ENCODE data around the gene PAM16.
"Not testable (repeated sequence)": the region's sequence is repeated elsewhere in the genome, so short reads cannot be mapped to it uniquely, and the experiment has no call there.

Gene PAM16

DNA sequence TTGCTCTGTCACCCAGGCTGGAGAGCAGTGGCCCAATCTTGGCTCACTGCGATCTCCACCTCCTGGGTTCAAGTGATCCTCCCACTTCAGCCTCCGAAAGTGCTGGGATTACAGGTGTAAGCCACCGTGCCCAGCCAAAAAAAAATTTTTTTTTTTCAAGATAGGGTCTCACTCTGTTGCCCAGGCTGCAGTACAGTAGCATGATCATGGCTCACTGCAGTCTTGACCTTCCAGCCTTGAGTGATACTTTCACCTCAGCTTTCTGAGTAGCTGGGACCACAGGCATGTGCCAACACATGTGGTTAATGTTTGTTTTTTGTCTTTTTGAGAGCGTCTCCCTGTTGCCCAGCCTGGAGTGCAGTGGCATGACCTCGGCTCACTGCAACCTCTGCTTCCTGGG is 1.7 kb upstream of the PAM16 start:
- DNase-seq = no peak

DNA sequence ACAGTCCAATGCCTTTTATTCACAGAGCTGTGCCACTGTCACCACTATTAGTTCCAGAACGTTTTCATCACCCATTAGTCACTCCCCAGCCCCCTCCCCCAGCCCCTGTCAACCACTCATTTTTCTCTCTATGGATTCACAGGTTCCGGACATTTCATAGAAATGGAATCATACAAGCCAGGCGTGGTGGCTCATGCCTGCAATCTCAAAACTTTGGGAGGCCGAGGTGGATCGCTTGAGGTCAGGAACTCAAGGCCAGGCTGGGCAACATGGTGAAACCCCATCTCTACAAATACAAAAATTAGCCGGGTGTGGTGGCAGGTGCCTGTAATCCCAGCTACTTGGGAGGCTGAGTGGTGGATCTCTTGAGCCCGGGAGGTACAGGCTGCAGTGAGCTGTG is 759 bp upstream of the PAM16 start:
- no peak for DNase-seq

DNA sequence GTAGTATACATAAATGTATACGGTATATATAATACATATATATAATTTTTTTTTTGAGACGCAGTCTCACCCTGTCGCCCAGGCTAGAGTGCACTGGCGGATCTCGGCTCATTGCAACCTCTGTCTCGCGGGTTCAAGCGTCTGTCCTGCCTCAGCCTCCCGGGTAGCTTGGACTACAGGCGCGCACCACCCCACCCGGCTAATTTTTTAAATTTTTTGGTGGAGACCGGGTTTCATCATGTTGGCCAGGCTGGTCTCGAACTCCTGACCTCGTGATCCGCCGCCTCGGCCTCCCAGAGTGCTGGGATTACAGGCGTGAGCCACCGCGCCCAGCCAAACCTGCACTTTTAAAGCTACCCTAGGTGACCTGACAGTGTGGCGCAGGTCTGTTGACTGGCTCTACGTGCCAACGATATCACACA is 745 bp downstream of the PAM16 start:
- DNase-seq = no peak

DNA sequence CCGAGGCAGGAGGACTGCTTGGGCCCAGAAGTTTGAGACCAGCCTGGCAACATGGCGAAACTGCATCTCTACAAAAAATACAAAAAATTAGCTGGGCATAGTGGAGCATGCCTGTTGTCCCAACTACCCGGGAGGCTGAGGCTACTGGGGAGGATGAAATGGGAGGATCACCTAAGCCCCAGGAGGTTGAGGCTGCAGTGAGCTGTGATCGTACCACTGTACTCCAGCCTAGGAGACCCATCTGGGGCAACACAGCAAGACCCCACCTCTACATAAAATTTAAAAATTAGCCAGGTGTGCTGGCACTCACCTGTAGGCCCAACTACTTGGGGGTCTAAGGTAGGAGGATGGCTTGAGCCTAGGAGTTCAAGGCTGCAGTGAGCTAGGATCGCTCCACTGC is 1.8 kb downstream of the PAM16 start:
- no peak for DNase-seq

DNA sequence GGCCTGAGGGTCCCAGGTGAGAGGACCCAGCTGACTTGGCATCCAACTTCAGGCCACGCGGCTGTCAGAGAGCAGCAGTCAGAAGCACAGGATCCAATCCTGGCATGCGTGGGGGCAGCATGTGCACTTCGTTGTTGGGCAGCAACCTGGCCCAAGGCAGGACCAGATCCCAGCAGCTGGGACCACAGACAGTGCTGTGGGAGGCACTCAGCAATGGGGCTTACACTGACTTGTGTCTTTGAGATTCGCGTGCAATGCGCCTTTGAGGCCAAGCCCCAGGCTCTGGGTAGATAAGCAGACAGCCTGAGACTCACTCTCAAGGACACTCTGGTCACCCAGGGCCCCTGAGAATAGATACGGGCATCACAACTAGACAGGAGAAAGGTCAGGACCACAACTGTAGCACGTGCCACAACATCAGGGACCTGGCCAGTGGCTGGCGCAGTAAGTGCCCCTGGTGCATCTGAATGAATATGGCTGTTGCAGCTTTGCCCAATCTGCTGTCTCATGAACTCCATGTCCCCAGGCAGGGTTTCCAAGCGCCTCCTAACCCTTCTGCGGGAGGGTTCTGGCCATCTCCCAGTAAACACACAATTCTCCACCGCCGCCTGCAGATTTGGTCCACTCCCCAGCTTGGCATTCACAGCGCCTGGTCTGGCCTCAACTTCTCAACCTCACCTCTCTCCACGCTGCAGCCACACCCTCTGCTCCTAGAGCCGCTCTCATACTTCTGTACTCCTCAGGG is 3.2 kb downstream of the PAM16 start:
- DNase-seq = no peak

DNA sequence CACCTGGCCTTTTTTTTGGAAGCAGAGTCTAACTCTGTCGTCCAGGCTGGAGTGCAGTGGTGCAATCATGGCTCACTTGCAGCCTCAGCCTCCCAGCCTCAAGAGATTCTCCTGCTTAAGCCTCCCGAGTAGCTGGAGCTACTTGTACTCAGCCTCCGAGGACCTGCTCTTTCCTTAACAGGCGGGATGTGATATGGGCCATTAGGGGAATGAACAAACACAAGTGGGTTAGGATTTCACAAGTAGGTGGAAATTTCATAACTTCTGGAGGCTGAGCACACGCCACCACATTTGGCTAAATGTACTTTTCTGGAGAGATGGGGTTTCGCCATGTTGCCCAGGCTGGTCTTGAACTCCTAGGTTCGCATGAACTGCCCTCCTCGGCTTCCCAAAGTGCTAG is 4.1 kb downstream of the PAM16 start:
- DNase-seq = peak; percentile 39 to 74 (median 66)

DNA sequence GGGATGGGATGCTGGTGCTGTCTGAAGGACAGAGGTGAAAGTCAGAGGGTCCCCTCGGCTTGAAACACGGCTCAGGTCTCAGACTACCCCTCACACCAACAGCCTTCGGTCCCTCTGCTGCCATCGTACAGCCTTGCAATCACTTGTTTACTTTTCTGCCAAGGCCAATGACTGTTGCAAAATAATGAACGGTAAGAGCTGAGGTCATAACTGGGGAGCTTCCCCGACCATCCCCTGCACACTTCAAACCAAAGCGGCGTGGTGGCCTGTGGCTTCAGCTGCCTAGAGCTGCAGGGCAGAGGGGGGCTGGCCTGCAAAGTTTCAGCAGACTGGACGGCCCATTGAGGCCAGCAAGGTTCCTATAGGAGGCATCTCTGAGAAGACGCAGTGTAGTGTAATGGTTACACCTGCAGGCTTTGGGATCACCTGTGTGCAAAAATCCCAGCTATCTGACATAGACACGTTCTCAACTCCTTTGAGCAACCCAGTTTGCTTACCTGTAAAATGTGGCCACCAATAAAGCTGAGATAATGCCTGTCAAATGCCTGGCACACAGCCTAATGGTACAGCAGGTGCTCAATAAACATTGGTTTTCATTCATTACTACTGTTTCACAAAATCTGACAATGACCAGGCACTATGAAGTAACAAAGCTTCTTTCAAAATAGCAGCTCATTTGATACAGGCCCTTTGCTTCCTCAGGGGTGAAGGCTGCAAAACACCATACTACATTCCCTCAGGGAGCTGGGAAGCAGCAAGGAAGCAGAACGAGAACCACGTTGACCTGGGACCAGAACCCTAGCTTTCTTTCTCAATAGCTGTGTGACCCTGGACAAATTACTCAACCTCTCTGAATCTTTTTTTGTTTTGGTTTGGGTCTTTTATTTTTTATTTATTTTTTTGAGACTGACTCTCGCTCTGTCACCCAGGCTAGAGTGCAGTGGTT is 5.0 kb downstream of the PAM16 start:
- peak in 3 of 4 experiments; percentile 44 to 50 (median 46) for DNase-seq

DNA sequence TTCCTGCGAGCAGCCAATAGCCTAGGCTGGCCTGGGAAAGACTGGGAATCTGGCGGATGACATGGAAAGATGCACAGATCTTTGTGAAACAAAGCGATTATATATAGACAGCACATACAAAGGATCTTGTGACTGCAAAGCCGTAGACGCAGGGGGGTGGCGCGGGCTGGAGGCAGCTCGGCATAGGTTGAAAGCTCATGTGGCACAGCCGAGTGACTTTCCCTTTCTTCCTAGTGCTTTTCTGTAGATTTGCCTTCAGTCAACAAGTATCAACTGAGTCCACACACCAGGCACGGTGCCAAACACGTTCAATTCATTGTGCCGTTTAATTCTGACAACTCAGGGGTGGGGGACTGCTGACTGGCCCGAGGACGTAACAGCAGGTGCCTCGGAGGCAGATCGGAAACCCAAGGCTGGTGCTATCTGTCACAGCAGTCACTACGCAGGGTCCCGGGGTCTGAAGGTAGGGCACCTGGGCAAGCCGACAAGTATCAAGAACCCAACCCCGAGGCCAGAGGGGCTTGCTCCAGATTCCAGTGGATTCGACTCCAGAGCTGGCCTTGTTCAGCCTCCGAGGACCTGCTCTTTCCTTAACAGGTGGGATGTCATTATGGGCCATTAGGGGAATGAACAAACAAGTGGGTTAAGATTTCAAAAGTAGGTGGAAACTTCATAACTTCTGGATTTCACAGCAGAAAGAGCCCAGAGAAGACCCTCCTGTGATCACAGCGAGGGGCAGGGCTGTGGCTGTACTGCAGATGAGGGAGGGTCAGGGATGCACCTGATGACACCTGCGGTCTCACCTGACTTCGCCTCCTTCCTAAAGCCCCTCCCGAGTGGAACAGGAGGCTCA is 5.9 kb downstream of the PAM16 start:
- no peak for DNase-seq

DNA sequence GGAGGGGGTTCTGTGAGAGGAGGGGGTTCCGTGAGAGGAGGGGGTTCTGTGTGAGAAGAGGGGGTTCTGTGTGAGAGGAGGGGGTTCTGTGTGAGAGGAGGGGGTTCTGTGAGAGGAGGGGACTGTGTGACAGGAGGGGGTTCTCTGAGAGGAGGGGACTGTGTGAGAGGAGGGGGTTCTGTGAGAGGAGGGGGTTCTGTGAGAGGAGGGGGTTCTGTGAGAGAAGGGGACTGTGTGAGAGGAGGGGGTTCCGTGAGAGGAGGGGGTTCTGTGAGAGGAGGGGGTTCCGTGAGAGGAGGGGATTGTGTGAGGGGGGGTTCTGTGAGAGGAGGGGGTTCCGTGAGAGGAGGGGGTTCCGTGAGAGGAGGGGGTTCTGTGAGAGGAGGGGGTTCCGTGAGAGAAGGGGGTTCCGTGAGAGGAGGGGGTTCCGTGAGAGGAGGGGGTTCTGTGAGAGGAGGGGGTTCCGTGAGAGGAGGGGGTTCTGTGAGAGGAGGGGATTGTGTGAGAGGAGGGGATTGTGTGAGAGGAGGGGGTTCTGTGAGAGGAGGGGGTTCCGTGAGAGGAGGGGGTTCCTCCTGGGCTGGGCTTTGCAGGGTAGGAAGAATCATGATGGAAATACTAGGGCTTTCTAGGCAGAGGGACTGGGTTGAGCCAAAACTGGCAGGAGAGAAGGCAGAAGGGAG is 6.7 kb downstream of the PAM16 start:
- not testable (repeated sequence) for DNase-seq

DNA sequence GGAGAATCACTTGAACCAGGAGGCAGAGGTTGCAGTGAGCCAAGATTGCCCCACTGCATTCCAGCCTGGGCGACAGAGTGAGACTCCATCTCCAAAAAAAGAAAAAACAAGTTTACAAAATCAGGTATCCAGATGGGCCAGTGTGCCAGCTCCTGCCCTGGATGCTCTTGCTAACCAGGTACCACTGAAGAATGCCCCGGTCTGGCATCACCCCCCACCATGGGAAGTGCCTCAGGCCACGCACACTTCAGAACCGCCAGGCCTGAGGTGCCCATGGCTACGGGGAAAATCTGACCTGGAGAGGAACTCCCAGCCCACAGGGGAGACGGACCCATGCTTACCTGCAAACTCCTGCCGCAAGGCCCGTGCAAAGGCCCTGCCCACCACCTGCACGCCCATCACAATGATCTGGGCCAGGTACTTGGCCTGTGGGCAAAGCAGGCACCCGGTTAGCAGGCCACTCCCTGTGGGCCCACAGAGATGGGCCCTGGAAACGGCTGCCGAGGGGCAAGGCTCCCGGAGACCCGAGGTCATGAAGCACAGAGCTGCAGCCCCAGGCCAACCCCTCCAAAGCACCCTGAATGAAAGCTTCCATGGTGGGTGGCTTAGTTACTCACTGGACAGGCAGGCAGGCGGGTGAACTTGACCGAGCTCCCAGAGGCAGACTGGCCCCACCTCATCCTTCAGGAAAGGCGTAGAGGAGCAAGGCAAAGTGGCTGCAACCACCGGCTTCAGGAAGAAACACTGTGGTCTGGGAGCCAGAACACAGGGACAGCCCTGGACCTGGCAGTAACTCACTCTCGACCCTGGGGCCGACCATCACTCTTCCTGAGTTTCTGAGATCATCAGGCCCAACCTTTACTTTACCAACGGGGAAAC is 8.0 kb downstream of the PAM16 start:
- no peak for DNase-seq

DNA sequence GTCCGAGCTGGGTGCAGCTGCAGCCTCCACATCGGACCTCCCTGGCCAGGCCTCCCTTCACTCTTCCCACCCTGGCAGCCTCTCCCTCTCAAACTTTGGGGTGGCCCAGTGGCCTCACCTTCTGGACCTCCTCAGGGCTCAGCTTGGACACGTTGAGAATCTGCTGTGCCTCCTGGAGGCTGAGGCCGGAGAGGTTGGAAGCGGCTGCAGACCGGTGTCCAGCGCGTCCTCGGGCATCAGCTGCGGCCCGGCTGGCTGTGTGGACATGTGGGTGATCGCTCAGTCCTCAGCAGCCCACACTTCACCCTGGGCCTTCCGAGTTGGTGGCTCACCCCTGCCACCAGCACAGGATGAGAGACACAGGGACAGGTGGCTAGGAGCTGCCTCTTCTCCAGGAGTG is 9.9 kb downstream of the PAM16 start:
- no peak for DNase-seq

DNA sequence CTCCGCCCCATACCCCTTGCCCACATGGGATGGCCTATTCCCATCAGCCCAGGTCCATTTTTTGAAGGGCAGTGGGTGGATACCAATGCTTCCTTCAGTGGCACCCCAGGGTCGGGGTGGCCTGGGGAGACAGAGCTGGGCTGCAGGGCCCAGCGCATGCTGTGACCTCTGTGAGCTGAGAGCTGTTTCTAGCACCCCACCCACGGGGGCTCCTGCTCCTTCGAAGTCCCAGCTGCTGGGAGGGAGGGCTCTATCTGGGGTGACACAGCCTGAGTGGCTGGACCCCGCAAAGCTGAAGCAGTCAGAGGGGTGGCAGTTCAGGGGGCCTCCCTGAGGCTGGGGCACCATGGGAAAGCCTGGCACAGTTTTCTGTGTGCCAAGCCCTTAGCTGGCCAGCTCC is 10.7 kb downstream of the PAM16 start:
- DNase-seq = no peak

DNA sequence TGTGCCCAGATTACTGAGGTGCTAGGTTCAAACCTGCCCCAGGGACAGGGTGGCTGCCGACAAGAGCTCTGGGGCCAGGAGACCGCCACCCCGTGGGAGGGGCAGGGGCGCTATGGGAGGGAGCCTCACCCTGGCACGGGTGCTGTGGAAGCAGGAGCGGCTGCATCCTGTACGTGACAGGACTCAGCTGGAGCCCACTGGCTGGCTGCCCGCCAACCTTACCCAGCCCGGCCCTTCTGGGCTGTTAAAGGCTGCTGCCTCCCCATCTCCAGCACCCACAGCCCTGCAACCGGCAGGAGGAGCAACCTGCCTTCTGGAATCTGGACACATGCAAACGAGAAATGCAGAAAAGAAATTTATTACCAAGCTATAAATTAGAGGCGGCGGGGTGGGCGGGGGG is 11.2 kb downstream of the PAM16 start:
- no peak for DNase-seq

DNA sequence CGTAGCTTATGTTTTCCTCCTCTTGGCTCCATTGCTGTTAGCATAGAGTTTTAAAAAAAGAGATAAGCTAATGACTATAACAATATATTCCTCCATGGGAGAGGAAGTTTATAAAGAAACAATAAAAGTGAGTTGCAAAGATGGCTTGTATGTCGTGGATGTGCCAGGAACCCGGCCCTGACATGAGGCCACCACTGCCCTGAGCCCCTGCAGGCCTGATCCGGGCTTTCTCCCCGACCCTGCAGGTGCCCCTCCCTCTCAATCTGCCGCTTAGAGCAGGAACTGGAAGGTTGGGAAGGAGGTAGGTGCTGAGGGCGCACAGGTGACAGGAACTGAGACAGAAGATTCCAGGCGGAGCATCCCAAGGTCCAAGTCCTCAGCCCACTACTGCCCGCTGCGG is 11.7 kb downstream of the PAM16 start:
- no peak for DNase-seq

DNA sequence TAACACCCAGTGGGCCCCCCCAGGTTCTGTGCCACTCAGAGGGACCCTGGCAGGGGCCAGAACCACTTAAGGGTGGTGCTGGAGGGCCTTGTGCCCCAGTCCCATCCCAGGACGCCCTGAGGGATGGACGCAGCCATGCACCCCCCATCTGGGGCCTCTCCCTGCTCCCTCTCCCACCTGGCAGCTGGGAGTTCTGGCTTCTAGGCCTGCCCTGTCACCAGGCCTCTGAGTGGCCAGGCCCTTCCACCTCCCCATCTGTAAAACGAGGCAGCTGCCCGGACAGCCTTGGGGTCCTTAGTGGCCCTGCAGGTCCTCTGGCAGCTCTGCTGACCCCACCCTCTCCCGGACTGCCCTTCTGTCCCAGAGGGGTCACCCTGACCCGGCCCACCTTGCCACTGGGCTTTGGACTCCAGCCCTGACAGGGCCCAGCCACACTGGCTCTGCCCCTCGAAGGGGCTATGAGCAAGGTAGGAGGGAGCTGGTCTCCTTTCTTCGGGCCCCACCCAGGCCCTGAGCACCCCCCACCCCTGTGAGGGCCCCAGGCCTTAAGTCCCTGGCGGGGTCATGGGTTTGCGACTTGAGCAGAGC is 12.3 kb downstream of the PAM16 start:
- no peak for DNase-seq

DNA sequence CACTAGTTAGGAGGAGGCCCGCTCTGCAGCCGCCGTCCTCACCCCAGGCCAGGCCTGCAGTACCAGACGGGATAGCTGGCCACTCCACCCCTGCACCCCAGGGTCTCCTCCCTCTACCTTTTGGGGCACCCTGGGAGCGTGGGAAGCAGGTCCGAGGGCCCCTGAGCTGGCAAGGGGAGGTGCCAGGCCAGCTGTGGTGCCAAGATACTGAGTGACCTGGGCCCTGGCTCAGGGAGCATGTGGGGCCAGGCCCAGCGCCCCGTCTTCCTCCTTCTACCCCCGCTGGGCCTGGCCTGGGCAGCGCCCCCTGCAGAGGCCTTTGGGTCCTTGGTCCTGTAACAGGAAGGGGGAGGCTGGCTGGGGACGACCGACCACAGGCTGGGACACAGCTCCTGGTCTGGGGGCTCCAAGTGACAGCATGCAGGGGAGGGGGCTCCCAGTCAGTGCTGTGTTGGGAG is 13.0 kb downstream of the PAM16 start:
- no peak for DNase-seq

DNA sequence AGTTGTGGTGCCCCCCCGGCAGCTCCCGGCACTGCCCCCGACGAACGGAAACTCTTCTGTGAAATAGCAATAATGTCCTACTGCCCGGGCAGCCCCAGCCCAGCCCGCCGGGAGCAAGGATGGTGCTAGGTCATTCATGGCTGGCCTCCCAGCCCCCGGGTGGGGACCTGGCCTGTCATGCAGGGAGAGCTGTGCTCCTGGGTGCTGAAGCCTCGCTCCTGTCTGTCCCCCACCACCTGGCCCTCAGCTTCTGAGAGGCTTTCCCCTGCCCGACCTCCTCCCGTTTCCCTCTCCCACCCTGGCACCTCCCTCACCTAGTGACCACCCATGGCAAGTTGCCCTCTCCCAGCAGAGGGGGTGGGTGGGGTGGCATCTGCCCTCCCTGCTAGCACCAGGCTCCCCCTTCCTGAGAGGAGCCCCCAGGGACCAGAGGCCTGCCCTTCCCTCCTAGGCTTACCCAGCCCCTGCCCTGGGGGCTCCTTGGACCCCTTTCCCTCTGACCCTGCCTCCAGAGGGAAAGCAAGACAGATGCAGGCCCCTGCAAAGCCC is 13.5 kb downstream of the PAM16 start:
- DNase-seq = no peak

DNA sequence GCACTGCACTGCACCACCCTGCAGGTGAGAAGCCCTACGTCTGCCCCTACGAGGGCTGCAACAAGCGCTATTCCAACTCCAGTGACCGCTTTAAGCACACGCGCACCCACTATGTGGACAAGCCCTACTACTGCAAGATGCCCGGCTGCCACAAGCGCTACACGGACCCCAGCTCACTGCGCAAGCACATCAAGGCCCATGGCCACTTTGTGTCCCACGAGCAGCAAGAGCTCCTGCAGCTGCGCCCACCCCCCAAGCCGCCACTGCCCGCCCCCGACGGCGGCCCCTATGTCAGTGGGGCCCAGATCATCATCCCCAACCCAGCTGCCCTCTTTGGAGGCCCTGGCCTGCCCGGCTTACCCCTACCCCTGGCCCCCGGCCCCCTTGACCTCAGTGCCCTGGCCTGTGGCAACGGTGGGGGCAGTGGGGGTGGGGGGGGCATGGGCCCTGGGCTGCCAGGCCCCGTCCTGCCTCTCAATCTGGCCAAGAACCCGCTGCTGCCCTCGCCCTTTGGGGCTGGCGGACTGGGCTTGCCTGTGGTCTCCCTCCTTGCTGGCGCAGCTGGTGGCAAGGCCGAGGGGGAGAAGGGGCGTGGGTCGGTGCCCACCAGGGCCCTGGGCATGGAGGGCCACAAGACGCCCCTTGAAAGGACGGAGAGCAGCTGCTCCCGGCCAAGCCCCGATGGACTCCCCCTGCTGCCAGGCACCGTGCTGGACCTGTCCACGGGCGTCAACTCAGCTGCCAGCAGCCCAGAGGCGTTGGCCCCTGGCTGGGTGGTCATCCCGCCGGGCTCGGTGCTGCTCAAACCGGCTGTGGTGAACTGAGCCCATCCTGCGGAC is 14.2 kb downstream of the PAM16 start:
- DNase-seq = no peak

DNA sequence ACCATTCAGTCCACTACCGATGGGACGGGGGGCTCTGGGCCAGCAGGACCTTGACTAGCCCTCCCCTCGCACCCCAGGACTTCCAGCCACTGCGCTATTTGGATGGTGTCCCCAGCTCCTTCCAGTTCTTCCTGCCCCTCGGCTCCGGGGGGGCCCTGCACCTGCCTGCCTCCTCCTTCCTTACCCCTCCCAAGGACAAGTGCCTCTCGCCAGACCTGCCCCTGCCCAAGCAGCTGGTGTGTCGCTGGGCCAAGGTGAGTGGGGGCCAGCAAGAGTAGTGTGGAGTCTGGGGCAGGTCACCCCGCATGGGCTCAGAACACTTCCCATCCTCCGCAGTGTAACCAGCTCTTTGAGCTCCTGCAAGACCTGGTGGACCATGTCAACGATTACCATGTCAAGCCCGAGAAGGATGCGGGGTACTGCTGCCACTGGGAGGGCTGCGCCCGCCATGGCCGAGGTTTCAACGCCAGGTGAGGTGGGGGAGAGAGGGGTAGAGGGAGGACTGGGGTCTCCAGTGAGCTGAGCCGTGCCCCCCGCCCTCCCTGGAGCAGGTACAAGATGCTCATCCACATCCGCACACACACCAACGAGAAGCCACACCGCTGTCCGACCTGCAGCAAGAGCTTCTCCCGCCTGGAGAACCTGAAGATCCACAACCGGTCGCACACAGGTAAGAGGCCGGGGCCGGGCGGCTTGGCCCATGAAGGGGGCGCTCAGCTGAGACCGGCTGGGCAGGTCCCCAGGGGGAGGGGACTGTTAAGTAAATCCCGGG is 16.2 kb downstream of the PAM16 start:
- no peak for DNase-seq

Measured in suppressor macrophage (primary cell).